Measurements from ENCODE around the gene PRDX1. TPM values are rescaled to one million over a fixed set of nuclear protein-coding genes. Genes with fewer than 3 reads are reported as not detected.

Gene PRDX1
- total RNA-seq, 1 donor from 2014 or later = 351 TPM

DNA sequence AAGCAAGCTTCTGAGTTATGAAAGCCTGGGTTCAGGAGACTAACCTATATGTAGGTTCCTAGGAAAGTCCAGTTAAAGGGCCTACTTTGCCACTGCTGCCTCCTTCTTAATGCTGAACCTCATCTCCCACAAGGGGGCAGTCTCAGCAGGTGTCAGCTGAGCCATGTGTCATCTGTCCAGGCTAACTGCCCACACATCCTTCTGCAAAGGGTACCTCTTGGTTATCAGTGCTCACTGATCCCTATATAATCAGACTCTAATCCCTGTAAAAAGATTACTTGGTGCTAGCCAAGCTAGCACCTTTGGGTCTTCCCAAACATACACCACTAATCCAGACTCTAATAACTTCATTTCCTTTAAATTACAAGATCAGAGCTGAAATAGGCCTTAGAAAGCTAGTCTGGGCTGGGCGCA, 9.0 kb downstream of the PRDX1 start:
- CTCF ChIA-PET = interaction anchor here (0.6 to 3.8 kb wide), 23 partner anchors 9 to 784 kb away, joined by 3 to 186 read pairs (median 4); partner anchors contain the start of genes AKR1A1, CCDC163, MMACHC and PRDX1

DNA sequence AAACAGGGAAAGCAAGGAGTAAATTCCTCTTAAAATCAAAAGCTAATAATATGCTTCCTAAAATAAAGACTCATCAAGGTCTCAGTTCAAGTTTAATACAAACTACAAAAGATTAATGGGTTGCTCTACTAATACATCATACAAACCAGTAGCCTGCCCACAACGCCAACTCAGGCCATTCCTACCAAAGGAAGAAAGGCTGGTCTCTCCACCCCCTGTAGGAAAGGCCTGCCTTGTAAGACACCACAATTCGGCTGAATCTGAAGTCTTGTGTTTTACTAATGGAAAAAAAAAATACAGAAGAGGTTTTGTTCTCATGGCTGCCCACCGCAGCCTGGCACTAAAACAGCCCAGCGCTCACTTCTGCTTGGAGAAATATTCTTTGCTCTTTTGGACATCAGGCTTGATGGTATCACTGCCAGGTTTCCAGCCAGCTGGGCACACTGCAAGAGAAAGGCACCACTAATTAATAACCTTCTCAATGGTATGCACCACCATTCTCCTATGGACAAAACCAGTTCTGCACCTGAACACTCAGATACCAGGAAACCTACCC, 10.6 kb downstream of the PRDX1 start:
- TF ChIP-seq, protein P1, sequence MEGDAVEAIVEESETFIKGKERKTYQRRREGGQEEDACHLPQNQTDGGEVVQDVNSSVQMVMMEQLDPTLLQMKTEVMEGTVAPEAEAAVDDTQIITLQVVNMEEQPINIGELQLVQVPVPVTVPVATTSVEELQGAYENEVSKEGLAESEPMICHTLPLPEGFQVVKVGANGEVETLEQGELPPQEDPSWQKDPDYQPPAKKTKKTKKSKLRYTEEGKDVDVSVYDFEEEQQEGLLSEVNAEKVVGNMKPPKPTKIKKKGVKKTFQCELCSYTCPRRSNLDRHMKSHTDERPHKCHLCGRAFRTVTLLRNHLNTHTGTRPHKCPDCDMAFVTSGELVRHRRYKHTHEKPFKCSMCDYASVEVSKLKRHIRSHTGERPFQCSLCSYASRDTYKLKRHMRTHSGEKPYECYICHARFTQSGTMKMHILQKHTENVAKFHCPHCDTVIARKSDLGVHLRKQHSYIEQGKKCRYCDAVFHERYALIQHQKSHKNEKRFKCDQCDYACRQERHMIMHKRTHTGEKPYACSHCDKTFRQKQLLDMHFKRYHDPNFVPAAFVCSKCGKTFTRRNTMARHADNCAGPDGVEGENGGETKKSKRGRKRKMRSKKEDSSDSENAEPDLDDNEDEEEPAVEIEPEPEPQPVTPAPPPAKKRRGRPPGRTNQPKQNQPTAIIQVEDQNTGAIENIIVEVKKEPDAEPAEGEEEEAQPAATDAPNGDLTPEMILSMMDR (IDR thresholded peaks at IDR 0.05) = no peak
- intact Hi-C loops (cut with micrococcal nuclease) = no loop called here
- H3K9me3 Mint-ChIP-seq = no peaks in the 10 kb centered on the region
- H3K27ac Mint-ChIP-seq = no peak overlapping the region
- no peak overlapping the region for H3K4me3 Mint-ChIP-seq
- POLR2A ChIA-PET = interaction anchor here (0.9 to 3.1 kb wide), 4 partner anchors 10 to 40 kb away, joined by 4 to 28 read pairs (median 13); partner anchors contain the start of genes AKR1A1, CCDC163, MMACHC and PRDX1
- H3K27me3 Mint-ChIP-seq = no peaks in the 10 kb centered on the region
- no peak for ATAC-seq (ENCODE audit: low read depth)
- H3K4me1 Mint-ChIP-seq = no peaks in the 10 kb centered on the region
- DNase-seq = no peak
- peaks cover 79% of the 10 kb centered on the region for H3K36me3 Mint-ChIP-seq (ENCODE audit: low read depth)
- CTCF ChIA-PET = interaction anchor here (0.6 to 3.8 kb wide), 10 partner anchors 10 to 171 kb away, joined by 3 to 186 read pairs (median 12); partner anchors contain the start of genes CCDC163, MMACHC, MUTYH and PRDX1

More for the DNA sequence above, 9.0 kb downstream of the PRDX1 start:
- H3K27ac Mint-ChIP-seq = no peak overlapping the region
- intact Hi-C loops (cut with micrococcal nuclease) = loop anchor here (1.0 kb wide), 1 partner anchor 58 kb away; no protein-coding TSS in a partner anchor
- peaks cover 92% of the 10 kb centered on the region for H3K36me3 Mint-ChIP-seq (ENCODE audit: low read depth)
- TF ChIP-seq, protein P1 (IDR thresholded peaks at IDR 0.05) = peak; percentile 18
- peaks cover 5% of the 10 kb centered on the region for H3K4me1 Mint-ChIP-seq
- ATAC-seq (ENCODE audit: low read depth) (peak; percentile 80), DNase-seq (no peak)
- no peak overlapping the region for H3K4me3 Mint-ChIP-seq
- no peaks in the 10 kb centered on the region for H3K9me3 Mint-ChIP-seq
- POLR2A ChIA-PET = interaction anchor here (0.6 to 3.1 kb wide), 13 partner anchors 9 to 712 kb away, joined by 3 to 28 read pairs (median 5); partner anchors contain the start of genes AKR1A1, CCDC163, MMACHC and PRDX1
- H3K27me3 Mint-ChIP-seq = no peaks in the 10 kb centered on the region

DNA sequence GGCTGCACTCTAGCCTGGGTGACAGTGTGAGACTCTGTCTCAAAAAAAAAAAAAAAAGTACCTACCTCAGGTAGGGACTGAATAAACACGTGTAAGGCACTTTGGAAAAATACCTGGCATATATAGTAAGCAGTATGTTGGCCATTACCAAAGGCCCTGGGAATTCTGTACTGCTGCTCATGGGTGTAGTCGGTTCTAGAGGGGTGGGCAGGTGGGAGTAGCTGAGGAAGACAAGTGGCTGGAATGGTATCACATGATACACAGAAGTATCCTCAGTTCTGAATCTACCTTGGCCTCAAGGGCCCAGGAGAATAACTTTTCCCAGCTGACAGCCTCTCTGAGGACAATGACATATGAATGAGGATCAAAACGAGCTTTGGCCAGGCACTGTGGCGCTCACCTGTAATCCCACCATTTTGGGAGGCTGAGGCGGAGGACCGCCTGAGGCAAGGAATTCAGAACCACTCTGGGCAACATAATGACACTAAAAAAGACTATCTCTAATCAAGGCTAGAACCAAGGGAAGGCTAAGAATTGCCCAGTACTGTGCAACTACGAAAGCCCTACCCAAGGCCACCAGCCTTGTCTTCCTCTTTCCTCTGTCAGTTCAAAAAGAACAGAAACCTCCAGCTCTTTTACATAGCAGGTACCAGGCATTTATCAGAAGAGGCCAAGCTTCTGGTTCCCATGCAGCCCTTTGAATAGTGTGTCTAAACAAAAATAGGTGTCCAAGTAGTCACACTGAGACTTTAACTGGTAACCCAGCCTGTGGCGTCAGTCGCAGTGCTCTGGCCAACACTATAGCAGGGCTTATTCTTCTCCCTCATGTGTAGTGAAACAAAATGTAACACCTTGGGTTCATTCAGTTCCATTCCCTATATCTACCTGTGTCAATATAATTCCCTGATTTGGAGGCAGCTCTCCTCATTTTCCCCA, 11.4 kb downstream of the PRDX1 start:
- no peak for DNase-seq
- H3K36me3 Mint-ChIP-seq (ENCODE audit: low read depth) = peaks cover 72% of the 10 kb centered on the region
- no peak for ATAC-seq (ENCODE audit: low read depth)
- H3K27me3 Mint-ChIP-seq = no peaks in the 10 kb centered on the region
- TF ChIP-seq, protein P1 (IDR thresholded peaks at IDR 0.05) = no peak
- intact Hi-C loops (cut with micrococcal nuclease) = no loop called here
- H3K4me3 Mint-ChIP-seq = no peak overlapping the region
- ChIA-PET POLR2A (interaction anchor here (0.5 to 3.1 kb wide), 8 partner anchors 10 to 207 kb away, joined by 3 to 28 read pairs (median 5); partner anchors contain the start of genes AKR1A1, CCDC163, MMACHC and MUTYH), CTCF (interaction anchor here (0.6 to 3.8 kb wide), 3 partner anchors 11 to 170 kb away, joined by 3 to 186 read pairs (median 19); partner anchors contain the start of genes MUTYH, PRDX1 and TOE1)
- no peaks in the 10 kb centered on the region for H3K4me1 Mint-ChIP-seq
- no peak overlapping the region for H3K27ac Mint-ChIP-seq
- no peaks in the 10 kb centered on the region for H3K9me3 Mint-ChIP-seq

DNA sequence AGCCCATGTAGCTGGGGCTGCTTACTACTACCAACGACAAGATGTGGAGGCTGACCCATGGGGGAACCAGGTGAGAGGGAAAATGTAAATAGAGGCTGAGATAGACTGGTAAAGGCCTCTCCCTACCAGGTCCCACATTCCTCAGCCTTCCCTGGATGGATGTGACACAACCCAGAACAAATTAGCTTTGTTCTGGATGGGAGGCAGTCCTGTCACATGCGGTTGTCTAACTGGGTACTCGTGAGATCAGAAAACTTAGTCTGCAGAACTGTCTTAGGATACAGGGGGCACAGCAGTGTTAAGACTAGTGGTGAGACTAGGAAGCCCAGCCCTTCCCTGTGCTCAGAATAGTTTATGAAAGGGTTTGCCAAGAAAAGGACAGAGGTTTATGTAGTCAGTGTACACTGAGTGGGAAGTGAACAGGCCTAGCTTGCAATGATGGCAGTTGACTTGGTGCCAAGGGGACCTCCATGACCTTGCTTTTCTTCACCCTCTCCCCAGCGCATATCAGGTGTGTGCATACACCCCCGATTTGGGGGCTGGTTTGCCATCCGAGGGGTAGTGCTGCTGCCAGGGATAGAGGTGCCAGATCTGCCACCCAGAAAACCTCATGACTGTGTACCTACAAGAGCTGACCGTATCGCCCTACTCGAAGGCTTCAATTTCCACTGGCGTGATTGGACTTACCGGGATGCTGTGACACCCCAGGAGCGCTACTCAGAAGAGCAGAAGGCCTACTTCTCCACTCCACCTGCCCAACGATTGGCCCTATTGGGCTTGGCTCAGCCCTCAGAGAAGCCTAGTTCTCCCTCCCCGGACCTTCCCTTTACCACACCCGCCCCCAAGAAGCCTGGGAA, 13.2 kb downstream of the PRDX1 start:
- ATAC-seq (ENCODE audit: low read depth) = no peak

More for the DNA sequence above, 13.2 kb downstream of the PRDX1 start:
- POLR2A ChIA-PET = interaction anchor here (0.6 to 2.3 kb wide), 2 partner anchors 13 to 465 kb away, joined by 5 to 6 read pairs; partner anchors contain the start of gene PRDX1
- TF ChIP-seq, protein P1 (IDR thresholded peaks at IDR 0.05) = no peak
- Mint-ChIP-seq H3K4me3 (no peak overlapping the region), H3K27me3 (no peaks in the 10 kb centered on the region), H3K9me3 (no peaks in the 10 kb centered on the region), H3K4me1 (no peaks in the 10 kb centered on the region), H3K27ac (no peak overlapping the region), H3K36me3 (ENCODE audit: low read depth) (peaks cover 54% of the 10 kb centered on the region)
- DNase-seq = no peak
- CTCF ChIA-PET = no interaction called here
- intact Hi-C loops (cut with micrococcal nuclease) = no loop called here

All from activated B cell treated with CpG ODN at 0.5 μM for 24 hours (primary cell).